ENCODE data around the gene FOCAD.

GRCh38 chr9:20898885-20899554 is 215.0 kb downstream of the FOCAD start:
- TF ChIP-seq CTCF (IDR thresholded peaks at IDR 0.05 in 2 of 3, conservative IDR thresholded peaks at IDR 0.05 in 1 of 3; ENCODE audit: control insufficient read depth in 2 of 3, extremely low read depth in 1 of 3, insufficient read depth in 1 of 3, low read depth in 3 of 3, low read length in 3 of 3) (no peak), MXI1 (IDR thresholded peaks at IDR 0.05; ENCODE audit: low read depth, low read length) (no peak), MAX (IDR thresholded peaks at IDR 0.05; ENCODE audit: low read depth, low read length) (no peak), CREM (IDR thresholded peaks at IDR 0.05; ENCODE audit: low read depth) (no peak), SMC3 (IDR thresholded peaks at IDR 0.05; ENCODE audit: borderline replicate concordance, low read length) (no peak)
